Calu3 (cell line): ENCODE data around the gene TGFA. TPM values are rescaled to one million over a fixed set of nuclear protein-coding genes. Genes with fewer than 3 reads are reported as not detected.

Source experiments
- BruUV-seq: library from RNA; stranded (reverse); fragments of 400-500 nt; replicated peaks from 2 replicates; lab custom pipeline; 2021; lab: Mats Ljungman, UMichigan
- CTCF ChIA-PET: fragments of 300-600 bp; sonication (Branson Sonifier 250); formaldehyde crosslinking; loops from one replicate; lab custom pipeline; 2022; ENCODE audit warnings: antibody characterized with exemption; lab: Charles Lee
- DNase-seq: peaks from one replicate; pipeline ENCODE4 v3.0.0; 2022
- H3K27ac Mint-ChIP-seq: one replicate; pipeline ENCODE4 v1.8.0; 2022; ENCODE audit warnings: mixed read lengths; ENCODE audit not compliant: unreplicated experiment
- H3K27me3 Mint-ChIP-seq: one replicate; pipeline ENCODE4 v1.8.0; 2022; ENCODE audit warnings: mixed read lengths; ENCODE audit not compliant: unreplicated experiment
- H3K36me3 Mint-ChIP-seq: one replicate; pipeline ENCODE4 v1.8.0; 2022; ENCODE audit warnings: mild to moderate bottlenecking, moderate library complexity, mixed read lengths; ENCODE audit not compliant: insufficient read depth, unreplicated experiment
- H3K4me1 Mint-ChIP-seq: one replicate; pipeline ENCODE4 v1.8.0; 2022; ENCODE audit warnings: mild to moderate bottlenecking, low read depth, mixed read lengths; ENCODE audit not compliant: unreplicated experiment
- H3K4me3 Mint-ChIP-seq: one replicate; pipeline ENCODE4 v1.8.0; 2022; ENCODE audit warnings: mild to moderate bottlenecking, low read depth, moderate library complexity, mixed read lengths; ENCODE audit not compliant: unreplicated experiment
- H3K9me3 Mint-ChIP-seq: one replicate; pipeline ENCODE4 v1.8.0; 2022; ENCODE audit warnings: low read depth, mixed read lengths; ENCODE audit not compliant: unreplicated experiment
- intact Hi-C: fragments of 100-400 bp; cut with micrococcal nuclease; formaldehyde crosslinking; loops from one replicate; pipeline ENCODE4 v1.10.0; 2022; ENCODE audit not compliant: unreplicated experiment
- total RNA-seq: library from RNA; stranded (reverse); gene quantifications from 2 replicates; pipeline ENCODE4 v1.2.3, GENCODE V29; 2022
- TF ChIP-seq, protein P1 (sequence below): fragments of 200-600 bp; IDR thresholded peaks from one replicate; pipeline ENCODE4 v1.8.0; 2022; ENCODE audit warnings: antibody characterized with exemption; ENCODE audit not compliant: unreplicated experiment

TGFA gene
- total RNA-seq, 1 experiment from 2014 or later, result 80.0 TPM

DNA sequence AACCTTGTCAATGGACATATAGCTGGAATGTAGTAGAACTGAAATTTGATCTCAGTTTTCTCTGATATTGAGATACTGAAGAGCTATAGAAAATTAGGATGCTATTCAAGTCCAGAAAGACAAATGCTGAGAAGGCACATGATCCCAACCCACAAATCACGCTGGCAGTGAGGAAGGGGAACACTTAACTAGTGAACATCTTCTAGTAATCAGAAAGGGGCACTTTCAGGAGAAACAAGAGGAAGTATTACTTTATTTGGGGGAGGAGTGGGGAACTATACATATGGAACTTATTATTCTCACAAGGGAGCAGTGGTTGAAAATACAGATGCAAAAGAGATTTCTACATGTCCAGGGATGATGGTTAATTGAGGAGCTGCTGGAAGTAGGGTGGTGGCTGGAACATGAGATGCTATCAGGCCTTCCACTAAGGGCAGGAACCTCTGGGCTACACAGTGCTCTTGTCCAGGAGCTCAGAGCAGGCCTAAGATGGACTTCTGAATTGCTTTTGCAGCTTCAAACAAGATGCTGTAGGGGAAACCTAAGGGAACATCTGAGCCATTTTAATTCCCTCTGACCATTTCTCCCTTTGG is 79.3 kb downstream of the TGFA start:
- no TSS peak for BruUV-seq
- Mint-ChIP-seq H3K9me3 (no peaks in the 10 kb centered on the region), H3K4me3 (no peak overlapping the region), H3K36me3 (no peaks in the 10 kb centered on the region), H3K27me3 (no peaks in the 10 kb centered on the region), H3K4me1 (peaks cover 33% of the 10 kb centered on the region), H3K27ac (no peak overlapping the region)
- CTCF ChIA-PET, result interaction anchor here (0.6 kb wide), 1 partner anchor 141 kb away, joined by 3 read pairs; no protein-coding TSS in a partner anchor
- intact Hi-C loops, result no loop called here
- TF ChIP-seq, protein P1, sequence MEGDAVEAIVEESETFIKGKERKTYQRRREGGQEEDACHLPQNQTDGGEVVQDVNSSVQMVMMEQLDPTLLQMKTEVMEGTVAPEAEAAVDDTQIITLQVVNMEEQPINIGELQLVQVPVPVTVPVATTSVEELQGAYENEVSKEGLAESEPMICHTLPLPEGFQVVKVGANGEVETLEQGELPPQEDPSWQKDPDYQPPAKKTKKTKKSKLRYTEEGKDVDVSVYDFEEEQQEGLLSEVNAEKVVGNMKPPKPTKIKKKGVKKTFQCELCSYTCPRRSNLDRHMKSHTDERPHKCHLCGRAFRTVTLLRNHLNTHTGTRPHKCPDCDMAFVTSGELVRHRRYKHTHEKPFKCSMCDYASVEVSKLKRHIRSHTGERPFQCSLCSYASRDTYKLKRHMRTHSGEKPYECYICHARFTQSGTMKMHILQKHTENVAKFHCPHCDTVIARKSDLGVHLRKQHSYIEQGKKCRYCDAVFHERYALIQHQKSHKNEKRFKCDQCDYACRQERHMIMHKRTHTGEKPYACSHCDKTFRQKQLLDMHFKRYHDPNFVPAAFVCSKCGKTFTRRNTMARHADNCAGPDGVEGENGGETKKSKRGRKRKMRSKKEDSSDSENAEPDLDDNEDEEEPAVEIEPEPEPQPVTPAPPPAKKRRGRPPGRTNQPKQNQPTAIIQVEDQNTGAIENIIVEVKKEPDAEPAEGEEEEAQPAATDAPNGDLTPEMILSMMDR, result no peak
- DNase-seq, result no peak

GRCh38 chr2:70473101-70473722 is 80.4 kb downstream of the TGFA start:
- BruUV-seq, result no TSS peak
- intact Hi-C loops, result no loop called here
- Mint-ChIP-seq H3K4me1 (peaks cover 32% of the 10 kb centered on the region), H3K4me3 (no peak overlapping the region), H3K36me3 (no peaks in the 10 kb centered on the region), H3K9me3 (no peaks in the 10 kb centered on the region), H3K27me3 (no peaks in the 10 kb centered on the region), H3K27ac (no peak overlapping the region)
- CTCF ChIA-PET, result no interaction called here
- TF ChIP-seq, protein P1, result no peak
- DNase-seq, result no peak

DNA sequence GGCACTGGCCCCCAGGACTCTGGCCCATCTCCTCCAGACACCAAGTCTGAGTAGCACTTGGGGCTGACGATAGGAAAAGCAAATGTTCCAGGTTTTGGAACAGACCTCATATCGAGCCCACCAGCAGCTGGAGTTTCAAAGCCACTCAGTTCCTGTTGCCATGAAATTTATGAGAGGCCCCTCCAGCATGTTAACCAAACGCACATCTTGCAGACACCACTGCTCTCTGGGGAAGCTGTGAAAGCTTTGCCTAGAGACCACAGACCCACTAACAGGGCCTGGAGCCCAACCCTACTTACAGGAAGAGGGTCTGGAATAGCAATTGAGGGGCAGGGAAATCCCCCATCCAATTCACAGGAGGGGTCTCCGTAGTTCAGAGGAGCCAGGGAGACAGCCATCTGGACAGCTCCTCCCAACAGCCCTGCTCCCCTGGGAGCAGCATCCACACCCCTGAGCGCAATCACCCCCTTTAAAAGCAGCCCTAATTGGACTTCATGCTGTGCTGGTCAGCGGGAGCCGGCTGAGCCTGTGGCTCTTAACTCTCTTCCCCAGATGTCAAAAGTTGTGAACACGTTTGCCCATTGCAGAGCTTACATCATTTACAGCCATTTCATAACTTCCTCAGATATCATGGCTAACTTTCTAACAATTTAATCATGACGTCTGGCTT is 81.3 kb downstream of the TGFA start:
- Mint-ChIP-seq H3K27ac (no peak overlapping the region), H3K9me3 (no peaks in the 10 kb centered on the region), H3K4me1 (peaks cover 32% of the 10 kb centered on the region), H3K36me3 (no peaks in the 10 kb centered on the region), H3K27me3 (no peaks in the 10 kb centered on the region), H3K4me3 (no peak overlapping the region)
- CTCF ChIA-PET, result no interaction called here
- intact Hi-C loops, result no loop called here
- BruUV-seq, result no TSS peak
- DNase-seq, result no peak
- TF ChIP-seq, protein P1, result no peak

DNA sequence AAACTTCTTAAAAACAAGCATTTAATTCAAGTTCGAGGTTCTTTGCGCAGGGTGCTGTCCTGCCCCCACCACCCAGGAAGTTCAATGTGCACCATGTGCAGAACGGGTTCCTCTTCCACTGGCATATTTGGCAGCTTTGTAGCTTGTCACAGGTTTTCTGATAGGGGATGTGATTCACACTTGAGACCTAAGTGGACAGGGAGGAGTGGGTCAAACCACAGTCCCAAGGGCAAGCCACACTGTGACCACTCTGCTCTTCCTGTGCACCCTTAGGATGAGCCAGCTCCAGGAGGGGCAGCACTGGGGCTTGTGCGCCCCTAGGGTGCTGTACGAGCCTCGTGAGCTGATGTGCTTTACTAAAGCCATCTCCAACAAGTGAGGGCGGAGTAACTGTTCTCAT is 82.5 kb downstream of the TGFA start:
- DNase-seq, result no peak
- no TSS peak for BruUV-seq
- CTCF ChIA-PET, result no interaction called here
- TF ChIP-seq, protein P1, result no peak
- Mint-ChIP-seq H3K4me1 (peaks cover 32% of the 10 kb centered on the region), H3K36me3 (no peaks in the 10 kb centered on the region), H3K4me3 (no peak overlapping the region), H3K9me3 (no peaks in the 10 kb centered on the region), H3K27me3 (no peaks in the 10 kb centered on the region), H3K27ac (no peak overlapping the region)
- intact Hi-C loops, result no loop called here
